Immature natural killer cell (primary cell): Measurements from ENCODE around the gene ZC3H6. TPM values are rescaled to one million over a fixed set of nuclear protein-coding genes. Genes with fewer than 3 reads are reported as not detected.
A peak's percentile ranks its signal among the peaks of the same experiment; 100 is the strongest.

Source experiments
- DNase-seq, 3 donors: peaks; one replicate each; pipeline ENCODE4 v3.0.0; 2022; ENCODE audit warnings: mixed read lengths in 1 of 3
- H3K27ac Mint-ChIP-seq, 6 donors: one replicate each; pipeline ENCODE4 v1.8.0; 2020; ENCODE audit warnings: mixed read lengths in 6 of 6, mild to moderate bottlenecking in 5 of 6, inconsistent platforms in 4 of 6, moderate library complexity in 3 of 6
- H3K27me3 Mint-ChIP-seq, 3 donors: one replicate each; pipeline ENCODE4 v1.8.0; 2020 to 2021; ENCODE audit warnings: low read depth in 3 of 3, mild to moderate bottlenecking in 3 of 3, mixed read lengths in 3 of 3, moderate library complexity in 3 of 3, inconsistent platforms in 1 of 3
- H3K36me3 Mint-ChIP-seq, 3 donors: one replicate each; pipeline ENCODE4 v1.8.0; 2020; ENCODE audit warnings: mixed read lengths in 3 of 3, inconsistent platforms in 2 of 3, mild to moderate bottlenecking in 2 of 3
- H3K4me1 Mint-ChIP-seq, 2 donors: one replicate each; pipeline ENCODE4 v1.8.0; 2020; ENCODE audit warnings: inconsistent platforms in 2 of 2, mild to moderate bottlenecking in 2 of 2, mixed read lengths in 2 of 2, moderate library complexity in 1 of 2
- H3K4me3 Mint-ChIP-seq, 5 donors: one replicate each; pipeline ENCODE4 v1.8.0; 2020; ENCODE audit warnings: mild to moderate bottlenecking in 5 of 5, mixed read lengths in 5 of 5, inconsistent platforms in 3 of 5, moderate library complexity in 3 of 5
- H3K9me3 Mint-ChIP-seq, 6 donors: one replicate each; pipeline ENCODE4 v1.8.0; 2020; ENCODE audit warnings: mild to moderate bottlenecking in 6 of 6, mixed read lengths in 6 of 6, inconsistent platforms in 4 of 6, moderate library complexity in 3 of 6
- polyA plus RNA-seq, 3 donors: library from polyadenylated mRNA; unstranded; fragments of 300-500 nt; fragmentation: Illumina TruSeq; gene quantifications; one replicate each; pipeline ENCODE4 v1.2.3, GENCODE V29; 2021

The ZC3H6 gene
- polyA plus RNA-seq, 3 donors from 2014 or later = 2.4 to 11.3 (median 4.6) TPM

DNA sequence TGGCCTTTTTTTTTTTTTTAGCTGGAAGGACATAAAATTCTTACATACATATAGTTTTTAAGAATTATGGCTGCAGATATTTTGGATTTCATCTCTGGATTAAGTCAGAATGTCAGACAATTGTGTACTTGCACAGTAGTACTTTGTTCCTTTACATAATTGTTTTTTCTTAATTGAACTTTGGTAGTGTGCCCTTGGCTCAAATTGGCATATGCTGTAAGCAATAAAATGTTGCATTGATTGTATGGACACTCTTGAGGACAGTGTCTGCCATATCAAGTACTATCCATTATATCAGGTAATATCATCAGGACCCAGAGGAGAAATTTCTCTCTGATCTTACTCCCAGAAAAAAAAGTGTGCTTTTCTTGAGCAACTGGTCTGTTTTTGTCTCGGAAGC, 15.3 kb downstream of the ZC3H6 start:
- H3K27me3 Mint-ChIP-seq = no peaks in the 10 kb centered on the region
- H3K9me3 Mint-ChIP-seq = no peaks in the 10 kb centered on the region
- H3K27ac Mint-ChIP-seq = no peak overlapping the region
- H3K4me3 Mint-ChIP-seq = no peak overlapping the region
- peaks cover 0 to 3% (median 0%) of the 10 kb centered on the region in 3 donors for H3K36me3 Mint-ChIP-seq
- no peak for DNase-seq
- no peaks in the 10 kb centered on the region for H3K4me1 Mint-ChIP-seq

DNA sequence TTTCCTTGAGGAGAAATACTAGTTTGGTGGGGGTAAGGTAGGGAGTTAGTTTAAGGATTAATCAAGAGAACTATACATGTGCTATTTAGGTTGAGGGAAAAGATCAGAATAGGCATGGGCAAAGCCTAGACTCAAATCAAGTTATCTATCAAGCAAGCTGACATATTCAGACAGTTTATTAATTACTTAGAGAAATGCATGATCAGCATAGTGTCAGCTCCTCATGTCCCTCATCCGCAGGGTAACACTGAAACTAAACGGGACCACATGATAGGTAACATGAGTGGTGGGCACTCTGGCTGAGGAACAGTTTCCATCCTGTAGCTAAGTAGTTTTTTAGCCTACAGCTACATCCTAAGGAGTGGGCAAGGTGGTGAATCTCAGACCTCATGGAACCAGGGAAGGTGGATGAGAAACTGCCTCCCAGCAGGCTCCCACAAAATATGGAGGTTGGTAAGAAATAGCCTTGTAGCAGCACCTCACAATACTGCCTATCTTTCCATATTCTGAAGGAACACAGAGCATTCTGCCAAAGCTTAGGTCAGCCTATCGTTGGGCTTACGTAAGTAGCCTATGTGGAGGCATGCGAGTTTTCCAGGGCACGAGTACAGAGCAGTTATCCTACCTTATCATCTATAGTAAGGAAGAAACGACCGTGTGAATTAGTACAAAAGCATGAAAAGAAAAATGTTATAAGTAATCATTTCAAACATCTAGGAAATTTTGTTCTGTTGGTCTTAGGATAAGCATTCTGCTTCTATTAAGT, 18.4 kb downstream of the ZC3H6 start:
- Mint-ChIP-seq H3K36me3 (peaks cover 0 to 3% (median 0%) of the 10 kb centered on the region in 3 donors), H3K27ac (no peak overlapping the region), H3K4me1 (no peaks in the 10 kb centered on the region), H3K27me3 (no peaks in the 10 kb centered on the region), H3K9me3 (no peaks in the 10 kb centered on the region), H3K4me3 (no peak overlapping the region)
- no peak for DNase-seq

DNA sequence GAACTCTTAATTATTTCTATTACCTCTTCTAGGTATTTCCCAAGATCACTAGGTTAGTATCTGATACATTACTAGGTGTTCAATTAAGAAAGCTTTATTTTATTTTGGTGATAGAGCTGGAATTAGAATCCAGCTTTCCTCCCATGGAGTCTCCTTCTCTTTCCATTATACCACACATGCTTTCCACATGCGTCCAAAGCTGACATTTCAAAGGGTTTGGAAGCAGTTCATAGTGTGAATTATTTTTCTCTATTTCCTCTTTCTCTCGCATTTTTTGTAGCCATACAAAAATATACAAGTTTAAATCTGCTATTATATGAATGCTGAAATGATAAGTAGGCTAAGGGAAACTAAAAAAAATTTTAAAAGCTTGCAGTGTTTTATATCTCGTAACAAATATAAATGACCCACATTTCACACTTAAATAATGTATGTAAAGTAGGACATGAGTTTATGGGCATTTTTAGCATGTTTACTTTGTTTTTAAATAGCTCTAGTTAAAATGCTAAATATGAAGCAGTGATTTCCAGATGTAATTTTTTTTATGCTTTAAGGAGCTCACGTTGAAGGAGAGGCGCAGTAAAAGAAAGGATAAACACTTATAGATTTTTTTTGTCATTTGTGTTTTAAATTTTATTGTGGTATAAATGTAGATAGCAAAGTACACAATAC, 20.1 kb downstream of the ZC3H6 start:
- H3K27ac Mint-ChIP-seq = no peak overlapping the region
- no peaks in the 10 kb centered on the region for H3K4me1 Mint-ChIP-seq
- peaks cover 6 to 7% (median 6%) of the 10 kb centered on the region in 3 donors for H3K36me3 Mint-ChIP-seq
- no peaks in the 10 kb centered on the region for H3K27me3 Mint-ChIP-seq
- no peaks in the 10 kb centered on the region for H3K9me3 Mint-ChIP-seq
- no peak overlapping the region for H3K4me3 Mint-ChIP-seq
- no peak for DNase-seq

DNA sequence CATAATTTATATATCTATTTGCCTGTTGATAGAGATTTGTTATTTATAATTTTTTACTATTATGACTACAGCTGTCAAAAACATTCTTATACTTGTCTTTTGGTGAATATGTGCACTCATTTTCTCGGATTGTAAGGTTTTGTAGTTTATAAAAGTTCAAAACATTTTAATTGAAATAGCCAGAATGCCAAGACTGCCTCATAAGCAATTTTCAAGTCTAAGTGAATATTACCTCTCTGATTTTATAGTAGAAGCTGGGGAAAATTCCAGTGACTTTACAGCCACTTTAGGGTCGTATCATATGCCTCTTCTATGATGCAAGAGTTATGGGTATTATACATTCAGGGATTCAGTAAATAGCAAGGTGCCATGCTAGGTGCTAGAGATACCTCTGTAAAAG, 21.0 kb downstream of the ZC3H6 start:
- no peaks in the 10 kb centered on the region for H3K9me3 Mint-ChIP-seq
- no peak overlapping the region for H3K4me3 Mint-ChIP-seq
- DNase-seq = no peak
- peaks cover 9 to 13% (median 12%) of the 10 kb centered on the region in 3 donors for H3K36me3 Mint-ChIP-seq
- no peak overlapping the region for H3K27ac Mint-ChIP-seq
- H3K27me3 Mint-ChIP-seq = peaks cover 0 to 2% (median 0%) of the 10 kb centered on the region in 3 donors
- no peaks in the 10 kb centered on the region for H3K4me1 Mint-ChIP-seq

- Mint-ChIP-seq H3K9me3 (no peaks in the 10 kb centered on the region), H3K27me3 (peaks cover 0 to 2% (median 0%) of the 10 kb centered on the region in 3 donors), H3K36me3 (peaks cover 18 to 27% (median 23%) of the 10 kb centered on the region in 3 donors), H3K27ac (peak overlapping the region in 1 of 6 donors; percentile 22), H3K4me1 (no peaks in the 10 kb centered on the region), H3K4me3 (no peak overlapping the region)
- no peak for DNase-seq
Measured at GRCh38 chr2:112301171-112301584, 25.8 kb downstream of the ZC3H6 start.

- Mint-ChIP-seq H3K9me3 (no peaks in the 10 kb centered on the region), H3K27ac (no peak overlapping the region)
Measured at GRCh38 chr2:112301973-112302372, 26.6 kb downstream of the ZC3H6 start.

DNA sequence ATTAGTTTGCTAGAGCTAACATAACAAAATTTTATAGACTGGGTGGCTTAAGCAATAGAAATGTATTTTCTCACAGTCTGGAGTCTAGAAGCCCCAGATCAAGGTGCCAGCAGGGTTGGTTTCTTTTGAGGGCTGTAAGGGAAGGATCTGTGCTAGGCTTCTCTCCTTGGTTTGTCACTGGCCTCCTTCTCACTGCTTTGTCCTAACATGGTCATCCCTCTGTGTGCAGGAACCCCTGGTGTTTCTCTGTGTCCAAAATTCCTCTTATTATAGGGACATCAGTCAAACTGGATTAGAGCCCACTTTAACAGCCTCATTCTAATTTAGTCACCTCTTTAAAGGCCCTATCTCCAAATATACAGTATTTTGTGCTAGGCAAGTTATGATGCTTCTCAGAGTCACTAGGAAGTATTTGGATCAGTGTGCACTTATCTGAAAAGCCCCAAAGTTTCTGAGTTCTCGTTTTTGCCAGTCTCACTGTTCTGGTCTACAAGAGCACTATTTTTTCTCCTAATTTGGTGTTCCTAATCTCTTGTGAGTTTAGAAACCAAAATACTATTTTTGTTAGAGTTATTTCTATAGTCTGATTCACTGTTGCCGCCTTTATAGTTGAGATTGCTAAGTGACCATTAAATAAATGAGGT, 29.0 kb downstream of the ZC3H6 start:
- H3K4me3 Mint-ChIP-seq = no peak overlapping the region
- no peak for DNase-seq
- H3K4me1 Mint-ChIP-seq = no peaks in the 10 kb centered on the region
- peaks cover 0 to 2% (median 0%) of the 10 kb centered on the region in 3 donors for H3K27me3 Mint-ChIP-seq
- H3K27ac Mint-ChIP-seq = no peak overlapping the region
- no peaks in the 10 kb centered on the region for H3K9me3 Mint-ChIP-seq
- peaks cover 26 to 37% (median 36%) of the 10 kb centered on the region in 3 donors for H3K36me3 Mint-ChIP-seq

More at GRCh38 chr2:112301973-112302372, 26.6 kb downstream of the ZC3H6 start:
- no peak overlapping the region for H3K4me3 Mint-ChIP-seq
- DNase-seq = no peak
- peaks cover 22 to 30% (median 30%) of the 10 kb centered on the region in 3 donors for H3K36me3 Mint-ChIP-seq
- H3K4me1 Mint-ChIP-seq = no peaks in the 10 kb centered on the region
- H3K27me3 Mint-ChIP-seq = peaks cover 0 to 2% (median 0%) of the 10 kb centered on the region in 3 donors

DNA sequence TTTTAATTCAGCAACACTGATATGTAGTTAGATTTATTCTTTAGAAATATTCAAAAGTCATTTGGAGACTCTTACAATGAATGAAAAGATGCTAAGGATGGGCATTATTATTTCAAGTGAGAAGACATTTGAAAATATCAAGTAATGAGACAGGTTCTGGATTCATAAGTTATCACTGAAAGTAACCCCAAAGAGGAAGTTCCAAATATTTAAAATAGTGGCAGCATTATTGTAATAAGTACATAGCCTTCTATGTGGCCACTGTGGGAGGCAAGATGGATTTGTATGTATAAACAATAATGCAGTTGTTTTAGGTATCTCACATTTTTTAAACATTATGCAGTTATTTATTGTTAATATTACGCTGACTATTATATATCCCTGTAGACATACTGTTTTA, 29.7 kb downstream of the ZC3H6 start:
- Mint-ChIP-seq H3K36me3 (peaks cover 24 to 37% (median 36%) of the 10 kb centered on the region in 3 donors), H3K4me1 (no peaks in the 10 kb centered on the region)

DNA sequence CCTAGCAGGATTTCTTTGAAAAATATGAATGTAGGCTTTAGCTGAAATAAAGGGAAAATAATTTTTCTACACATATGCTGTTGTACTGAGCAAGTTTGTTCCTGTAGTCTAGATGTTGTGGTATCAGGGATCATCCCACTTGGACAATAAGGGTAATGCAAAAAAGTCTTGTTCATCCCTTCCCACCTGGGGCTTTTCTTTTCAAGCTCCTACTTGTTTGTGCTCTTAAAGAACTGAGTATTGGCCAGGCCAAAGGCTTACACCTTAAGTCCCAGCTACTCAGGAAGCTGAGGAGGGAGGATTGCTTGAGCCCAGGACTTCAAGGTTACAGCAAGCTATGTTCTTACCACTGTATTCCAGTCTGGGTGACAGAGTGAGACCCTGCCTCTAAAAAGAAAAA, 35.5 kb downstream of the ZC3H6 start:
- Mint-ChIP-seq H3K4me1 (no peaks in the 10 kb centered on the region), H3K36me3 (peaks cover 17 to 39% (median 25%) of the 10 kb centered on the region in 3 donors), H3K27ac (no peak overlapping the region), H3K27me3 (no peaks in the 10 kb centered on the region), H3K9me3 (no peaks in the 10 kb centered on the region), H3K4me3 (no peak overlapping the region)
- DNase-seq = no peak

More for the DNA sequence above, 29.7 kb downstream of the ZC3H6 start:
- no peak for DNase-seq
- peaks cover 0 to 2% (median 0%) of the 10 kb centered on the region in 3 donors for H3K27me3 Mint-ChIP-seq
- H3K9me3 Mint-ChIP-seq = no peaks in the 10 kb centered on the region
- no peak overlapping the region for H3K4me3 Mint-ChIP-seq
- no peak overlapping the region for H3K27ac Mint-ChIP-seq

DNA sequence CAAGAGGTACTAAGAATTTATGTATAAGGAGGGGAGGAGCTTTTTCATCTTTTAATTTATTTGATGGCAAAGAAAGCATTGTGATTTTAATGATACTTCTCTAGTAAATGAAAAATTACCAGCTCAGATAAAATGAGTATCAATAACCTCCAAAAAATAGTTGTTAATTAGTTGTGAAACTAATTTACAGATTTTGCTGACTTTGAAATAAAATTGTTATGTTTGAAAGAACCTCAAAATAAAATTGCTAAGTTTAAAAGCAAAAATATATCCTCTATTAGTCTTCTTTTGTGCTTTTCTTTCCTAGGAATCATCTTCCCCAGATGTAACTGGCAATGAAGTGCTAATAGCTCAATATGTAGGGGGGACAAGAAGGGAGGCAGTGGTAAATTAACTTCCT, 36.5 kb downstream of the ZC3H6 start:
- Mint-ChIP-seq H3K4me3 (no peak overlapping the region), H3K9me3 (no peaks in the 10 kb centered on the region), H3K4me1 (no peaks in the 10 kb centered on the region), H3K36me3 (peaks cover 15 to 34% (median 30%) of the 10 kb centered on the region in 3 donors), H3K27me3 (no peaks in the 10 kb centered on the region), H3K27ac (no peak overlapping the region)
- no peak for DNase-seq

GRCh38 chr2:112312821-112313220, 37.4 kb downstream of the ZC3H6 start:
- Mint-ChIP-seq H3K36me3 (peaks cover 9 to 32% (median 32%) of the 10 kb centered on the region in 3 donors), H3K9me3 (no peaks in the 10 kb centered on the region), H3K4me3 (no peak overlapping the region), H3K4me1 (no peaks in the 10 kb centered on the region), H3K27ac (no peak overlapping the region), H3K27me3 (no peaks in the 10 kb centered on the region)
- no peak for DNase-seq

DNA sequence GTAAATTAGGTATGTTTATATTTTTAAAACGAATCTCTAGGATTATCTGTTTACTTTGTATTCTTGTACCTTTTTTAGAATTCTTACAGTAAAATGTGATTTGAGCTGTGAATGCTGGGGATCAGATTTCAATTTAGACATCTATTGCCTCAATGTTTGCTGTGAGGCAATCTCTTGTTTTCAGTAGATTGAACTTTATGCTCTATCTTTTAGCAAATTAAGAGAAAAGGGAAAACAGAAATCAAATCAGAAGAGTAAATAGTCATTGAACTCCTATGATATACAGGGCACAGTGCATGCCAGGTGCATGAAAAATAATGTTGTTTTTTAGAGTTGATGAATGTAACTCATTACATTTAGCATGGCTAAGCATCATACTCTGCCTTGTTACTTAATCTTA, 39.5 kb downstream of the ZC3H6 start:
- DNase-seq = no peak
- H3K4me1 Mint-ChIP-seq = no peaks in the 10 kb centered on the region
- no peaks in the 10 kb centered on the region for H3K27me3 Mint-ChIP-seq
- H3K4me3 Mint-ChIP-seq = no peak overlapping the region
- no peak overlapping the region for H3K27ac Mint-ChIP-seq
- no peaks in the 10 kb centered on the region for H3K9me3 Mint-ChIP-seq
- peaks cover 15 to 41% (median 33%) of the 10 kb centered on the region in 3 donors for H3K36me3 Mint-ChIP-seq

DNA sequence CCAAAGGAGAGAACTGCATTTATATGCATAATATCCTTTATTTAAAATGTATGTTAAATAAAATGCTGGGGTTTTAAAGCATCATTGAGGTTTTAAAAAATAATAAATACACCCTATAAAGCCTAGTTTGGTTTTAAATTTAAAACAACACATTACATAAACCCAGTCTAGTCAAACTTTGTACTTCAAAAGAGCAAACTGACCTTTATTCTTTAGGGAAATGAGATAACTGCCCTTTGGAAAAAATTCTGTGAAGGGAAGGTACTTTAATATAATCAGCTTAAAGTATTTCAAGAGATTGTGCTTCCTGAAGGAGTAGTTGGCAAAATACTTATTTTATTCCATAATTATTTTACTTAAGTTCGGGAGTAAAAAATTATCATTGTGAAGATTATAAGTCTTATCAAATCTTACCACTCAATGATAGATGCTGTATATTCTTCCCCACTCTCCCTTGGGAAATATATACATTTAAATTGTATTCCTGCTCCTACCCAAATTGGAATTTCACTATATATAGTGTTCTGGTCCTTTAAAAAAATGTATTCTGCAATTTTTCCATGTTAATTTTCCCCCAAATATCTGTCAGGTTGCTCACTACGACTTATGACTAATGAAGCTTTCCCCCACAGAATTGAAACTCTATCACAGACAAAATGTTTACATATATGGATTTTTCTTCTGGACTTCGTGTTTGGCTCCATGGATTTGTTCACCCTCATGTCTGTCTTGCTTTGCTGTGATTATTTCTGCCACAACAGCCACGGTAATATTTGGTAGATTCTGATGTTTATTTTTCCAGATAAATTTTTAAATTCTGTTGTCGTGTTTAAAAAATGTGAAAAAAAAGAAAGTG, 42.1 kb downstream of the ZC3H6 start:
- no peaks in the 10 kb centered on the region for H3K4me1 Mint-ChIP-seq
- H3K9me3 Mint-ChIP-seq = no peaks in the 10 kb centered on the region
- H3K27me3 Mint-ChIP-seq = no peaks in the 10 kb centered on the region
- DNase-seq = no peak
- peaks cover 15 to 31% (median 29%) of the 10 kb centered on the region in 3 donors for H3K36me3 Mint-ChIP-seq
- no peak overlapping the region for H3K27ac Mint-ChIP-seq
- H3K4me3 Mint-ChIP-seq = no peak overlapping the region
